ENCODE results near the gene ANAPC1.

The ANAPC1 gene

DNA sequence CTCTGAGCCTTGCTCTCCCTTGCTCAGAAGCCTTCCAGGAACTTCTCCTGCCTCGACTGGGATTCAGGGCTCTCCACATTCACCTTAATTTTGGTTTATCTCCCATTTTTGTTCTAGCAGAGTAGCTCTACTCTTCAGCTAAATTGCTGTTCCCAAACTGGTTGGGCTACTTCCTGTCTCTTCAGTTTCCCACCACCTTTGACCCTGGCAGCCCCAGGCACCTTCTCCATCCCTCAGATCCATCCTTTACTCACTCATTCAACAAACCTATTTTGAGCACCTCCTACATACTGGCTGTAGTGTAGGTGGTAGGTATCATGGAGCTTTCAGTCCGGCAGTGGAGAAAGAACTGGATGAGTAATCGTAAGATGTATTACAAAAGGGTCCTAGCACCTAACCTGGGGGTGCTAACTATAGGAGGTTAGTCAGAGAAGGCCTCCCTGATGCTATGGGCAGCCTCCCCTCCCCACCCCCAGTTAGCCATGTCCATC, 40.7 kb upstream of the ANAPC1 start:
- no peak for DNase-seq
- no peak overlapping the region for H3K4me3 ChIP-seq (ENCODE audit: low read length)
- H3F3A ChIP-seq (ENCODE audit: insufficient read depth, low read length) = no peaks in the 10 kb centered on the region
- no peak overlapping the region for H3K4me2 ChIP-seq (ENCODE audit: low read depth, low read length)
- 0 out of 2 replicates have a peak, but pooled peaks cover under 1% of the 10 kb centered on the region for H3K4me1 ChIP-seq (ENCODE audit: low read length)
- no peaks in the 10 kb centered on the region; the same call in 1 of the 2 replicates for H3K36me3 ChIP-seq (replicated peaks; ENCODE audit: insufficient read depth, low read length)
- no peaks in the 10 kb centered on the region for H3K9me3 ChIP-seq (replicated peaks; ENCODE audit: insufficient read depth, low read length)
- TF ChIP-seq EZH2 (optimal IDR thresholded peaks at IDR 0.05; ENCODE audit: low read depth, low read length) (no peak), EZH2phosphoT487 (IDR thresholded peaks at IDR 0.05; ENCODE audit: low read length) (no peak), CTCF (IDR thresholded peaks at IDR 0.05; ENCODE audit: low read length) (no peak)
- H3K27ac ChIP-seq (ENCODE audit: low read length) = no peak overlapping the region
- no peaks in the 10 kb centered on the region for H3K9me2 ChIP-seq (replicated peaks; ENCODE audit: insufficient read depth, low read length)
- H3K27me3 ChIP-seq (replicated peaks; ENCODE audit: insufficient read depth, low read length) = no peaks in the 10 kb centered on the region
- no peaks in the 10 kb centered on the region for H4K20me1 ChIP-seq (ENCODE audit: insufficient read depth, low read length)
- peaks cover 8% of the 10 kb centered on the region for H3K79me2 ChIP-seq (ENCODE audit: low read length)
- no peak overlapping the region for H2AFZ ChIP-seq (ENCODE audit: low read length)
- H3K9ac ChIP-seq (ENCODE audit: low read length) = no peak overlapping the region

- Histone ChIP-seq H3F3A (ENCODE audit: insufficient read depth, low read length) (peaks cover 6% of the 10 kb centered on the region), H2AFZ (ENCODE audit: low read length) (no peak overlapping the region), H4K20me1 (ENCODE audit: insufficient read depth, low read length) (no peaks in the 10 kb centered on the region), H3K9me2 (replicated peaks; ENCODE audit: insufficient read depth, low read length) (no peaks in the 10 kb centered on the region), H3K4me2 (ENCODE audit: low read depth, low read length) (no peak overlapping the region), H3K27ac (ENCODE audit: low read length) (no peak overlapping the region), H3K36me3 (replicated peaks; ENCODE audit: insufficient read depth, low read length) (no peaks in the 10 kb centered on the region; the same call in 1 of the 2 replicates), H3K9me3 (replicated peaks; ENCODE audit: insufficient read depth, low read length) (no peaks in the 10 kb centered on the region), H3K9ac (ENCODE audit: low read length) (no peak overlapping the region), H3K4me3 (ENCODE audit: low read length) (no peak overlapping the region), H3K79me2 (ENCODE audit: low read length) (peaks cover 15% of the 10 kb centered on the region), H3K4me1 (ENCODE audit: low read length) (peaks cover 12% of the 10 kb centered on the region), H3K27me3 (replicated peaks; ENCODE audit: insufficient read depth, low read length) (no peaks in the 10 kb centered on the region)
- TF ChIP-seq EZH2 (optimal IDR thresholded peaks at IDR 0.05; ENCODE audit: low read depth, low read length) (no peak), CTCF (IDR thresholded peaks at IDR 0.05; ENCODE audit: low read length) (no peak), EZH2phosphoT487 (IDR thresholded peaks at IDR 0.05; ENCODE audit: low read length) (no peak)
- DNase-seq = no peak
These were observed 39.3 kb upstream of the ANAPC1 start for GRCh38 chr2:111923276-111923804.

DNA sequence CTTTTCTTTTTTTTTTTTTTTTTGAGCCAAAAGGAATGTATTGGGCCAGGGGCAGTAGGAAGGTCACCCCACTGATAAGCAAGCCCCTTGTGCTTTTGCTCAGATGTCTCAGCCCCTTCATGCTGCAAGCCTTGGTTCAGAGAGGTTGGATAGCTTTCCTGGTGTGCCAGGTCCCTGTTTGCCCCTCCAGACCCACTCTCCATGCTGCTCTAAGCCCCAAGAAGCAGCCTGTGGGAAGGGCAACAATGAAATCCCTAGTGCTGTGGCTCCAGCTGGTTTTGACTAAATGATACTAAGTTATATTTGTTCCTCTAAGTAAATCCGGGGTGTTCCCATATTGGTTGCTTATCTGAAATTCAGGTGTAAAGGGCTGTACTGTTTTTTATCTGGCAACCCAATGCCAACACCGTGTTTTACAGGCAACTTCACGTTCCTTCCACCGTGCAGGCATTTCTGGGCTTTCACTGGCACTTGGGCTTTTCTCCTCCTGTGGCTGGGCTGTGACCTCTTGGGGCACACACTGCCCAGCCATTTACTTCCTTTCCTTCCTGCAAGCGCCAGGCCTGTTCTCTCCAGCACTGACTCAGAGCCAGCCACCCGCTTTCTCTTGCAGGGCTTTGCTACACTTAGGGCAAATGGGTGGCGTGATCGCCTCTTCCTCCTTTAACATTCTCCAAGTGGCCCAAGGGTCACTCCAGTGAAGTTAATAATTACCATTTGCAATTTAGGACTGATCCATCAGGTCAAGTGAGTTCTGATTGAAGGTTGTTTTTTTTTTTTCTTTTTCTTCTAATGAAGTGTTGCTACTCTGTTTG, 36.0 kb upstream of the ANAPC1 start:
- Histone ChIP-seq H3K9me2 (replicated peaks; ENCODE audit: insufficient read depth, low read length) (no peaks in the 10 kb centered on the region), H4K20me1 (ENCODE audit: insufficient read depth, low read length) (no peaks in the 10 kb centered on the region), H2AFZ (ENCODE audit: low read length) (no peak overlapping the region), H3K4me1 (ENCODE audit: low read length) (peaks cover 18% of the 10 kb centered on the region), H3K9ac (ENCODE audit: low read length) (no peak overlapping the region), H3F3A (ENCODE audit: insufficient read depth, low read length) (peaks cover 7% of the 10 kb centered on the region), H3K27ac (ENCODE audit: low read length) (no peak overlapping the region), H3K9me3 (replicated peaks; ENCODE audit: insufficient read depth, low read length) (no peaks in the 10 kb centered on the region), H3K27me3 (replicated peaks; ENCODE audit: insufficient read depth, low read length) (no peaks in the 10 kb centered on the region), H3K79me2 (ENCODE audit: low read length) (peaks cover 32% of the 10 kb centered on the region), H3K4me2 (ENCODE audit: low read depth, low read length) (no peak overlapping the region), H3K4me3 (ENCODE audit: low read length) (no peak overlapping the region), H3K36me3 (replicated peaks; ENCODE audit: insufficient read depth, low read length) (no peaks in the 10 kb centered on the region)
- no peak for DNase-seq
- TF ChIP-seq CTCF (IDR thresholded peaks at IDR 0.05; ENCODE audit: low read length) (no peak), EZH2phosphoT487 (IDR thresholded peaks at IDR 0.05; ENCODE audit: low read length) (no peak), EZH2 (optimal IDR thresholded peaks at IDR 0.05; ENCODE audit: low read depth, low read length) (no peak)

Data from MM.1S (cell line).